Sigmoid colon (tissue), 7 donors: Measurements from ENCODE around the gene MORN4. TPM values are rescaled to one million over a fixed set of nuclear protein-coding genes. Genes with fewer than 3 reads are reported as not detected.
A peak's percentile ranks its signal among the peaks of the same experiment; 100 is the strongest.

Experiments used
- DNase-seq: peaks from one replicate; pipeline ENCODE4 v3.0.0-alpha.2; 2019
- H3K27ac ChIP-seq, 4 donors: fragments of 200-600 bp; sonication (generic); one replicate each; pipeline ENCODE4 v1.5.1; 2016 to 2019; ENCODE audit warnings: mild to moderate bottlenecking in 1 of 4
- H3K27me3 ChIP-seq, 3 donors: fragments of 200-600 bp; sonication (generic); one replicate each; pipeline ENCODE4 v1.5.1; 2019; ENCODE audit warnings: mild to moderate bottlenecking in 1 of 3
- H3K36me3 ChIP-seq, 4 donors: fragments of 200-600 bp; sonication (generic); one replicate each; pipeline ENCODE4 v1.5.1; 2016 to 2019
- H3K4me1 ChIP-seq, 4 donors: fragments of 200-600 bp; sonication (generic); one replicate each; pipeline ENCODE4 v1.5.1; 2017 to 2019
- H3K4me3 ChIP-seq, 4 donors: fragments of 200-600 bp; sonication (generic); one replicate each; pipeline ENCODE4 v1.5.1; 2017 to 2019; ENCODE audit warnings: mild to moderate bottlenecking in 2 of 4, moderate library complexity in 1 of 4
- H3K9me3 ChIP-seq, 4 donors: fragments of 200-600 bp in 3 of 4; sonication (generic) in 3 of 4; one replicate each; pipeline versions ENCODE4 v1.5.1 to v1.6.1; 2013 to 2019
- EP300 ChIP-seq, 4 donors: sonication (generic); formaldehyde crosslinking; IDR thresholded peaks; one replicate each; pipeline ENCODE4 v1.6.1; 2017; ENCODE audit warnings: antibody characterized with exemption in 4 of 4
- POLR2A ChIP-seq, 2 donors: fragments of 450-650 bp; IDR thresholded peaks; one replicate each; pipeline ENCODE4 v1.6.1; 2016; ENCODE audit warnings: antibody characterized with exemption in 2 of 2, mild to moderate bottlenecking in 2 of 2, moderate library complexity in 2 of 2
- POLR2AphosphoS5 ChIP-seq, 4 donors: sonication (generic); formaldehyde crosslinking; IDR thresholded peaks; one replicate each; pipeline ENCODE4 v1.6.1; 2017; ENCODE audit warnings: antibody characterized with exemption in 4 of 4
- WGBS, 2 donors: extraction: QIAGEN DNeasy Blood & Tissue Kit; methylation state at CpG; one replicate each; pipeline ENCODE4 v1.1.7; 2013; 5-methylcytosine and 5-hydroxymethylcytosine counted together
- intact Hi-C: fragments of 100-400 bp; cut with DNase I; formaldehyde crosslinking; loops from one replicate; pipeline ENCODE4 v1.15.1; 2023
- polyA plus RNA-seq, 3 donors: library from polyadenylated mRNA; stranded (reverse); fragments of 200-250 nt; gene quantifications; one replicate each; pipeline ENCODE4 v1.2.3, GENCODE V29; 2013
- total RNA-seq, 4 donors: library from RNA; depleted of rRNA; stranded (reverse); fragments of >200 nt; gene quantifications; one replicate each; pipeline ENCODE4 v1.1.0, GENCODE V29; 2016
- TF ChIP-seq, protein P1 (sequence below), 4 experiments: fragments of 450-650 bp in 3 of 4; fragments of 200-600 bp in 1 of 4; IDR thresholded peaks; one replicate each; pipeline ENCODE4 v1.5.1; 2016 to 2019; ENCODE audit warnings: antibody characterized with exemption in 4 of 4, mild to moderate bottlenecking in 3 of 4, moderate library complexity in 2 of 4
- donor health status: healthy with polysubstance abuse.
- donor health status: Bipolar disorder and iron deficiency.
- donor health status: healthy.

Gene MORN4
- total and polyA plus RNA-seq, 7 donors: 0.83 to 23.4 (median 2.5) TPM

DNA sequence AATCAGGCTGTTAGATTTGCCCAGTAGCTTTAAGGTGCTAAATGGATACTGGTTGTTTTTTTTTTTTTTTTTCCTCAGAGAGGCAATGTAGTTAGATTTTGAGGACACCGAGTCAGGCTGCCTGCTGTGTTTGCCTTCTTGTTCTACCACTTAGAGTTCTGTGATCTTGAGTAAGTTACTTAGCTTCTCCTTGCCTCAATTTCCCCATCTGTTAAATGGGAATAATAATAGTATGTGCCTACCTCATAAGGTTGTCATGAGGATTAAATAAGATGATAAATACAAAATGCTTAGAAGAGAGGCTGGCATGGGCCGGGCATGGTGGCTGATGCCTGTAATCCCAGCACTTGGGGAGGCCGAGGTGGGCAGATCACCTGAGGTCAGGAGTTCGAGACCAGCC is 14.6 kb downstream of the MORN4 start:
- Histone ChIP-seq H3K36me3 (peaks cover 0 to 9% (median 0%) of the 10 kb centered on the region in 4 donors), H3K4me1 (no peaks in the 10 kb centered on the region), H3K27ac (no peak overlapping the region), H3K27me3 (no peaks in the 10 kb centered on the region), H3K9me3 (no peaks in the 10 kb centered on the region), H3K4me3 (no peak overlapping the region)
- intact Hi-C loops: no loop called here
- no peak for DNase-seq
- TF ChIP-seq POLR2AphosphoS5 (IDR thresholded peaks at IDR 0.05) (no peak), EP300 (IDR thresholded peaks at IDR 0.05) (no peak), POLR2A (IDR thresholded peaks at IDR 0.05) (no peak)
- TF ChIP-seq, protein P1, sequence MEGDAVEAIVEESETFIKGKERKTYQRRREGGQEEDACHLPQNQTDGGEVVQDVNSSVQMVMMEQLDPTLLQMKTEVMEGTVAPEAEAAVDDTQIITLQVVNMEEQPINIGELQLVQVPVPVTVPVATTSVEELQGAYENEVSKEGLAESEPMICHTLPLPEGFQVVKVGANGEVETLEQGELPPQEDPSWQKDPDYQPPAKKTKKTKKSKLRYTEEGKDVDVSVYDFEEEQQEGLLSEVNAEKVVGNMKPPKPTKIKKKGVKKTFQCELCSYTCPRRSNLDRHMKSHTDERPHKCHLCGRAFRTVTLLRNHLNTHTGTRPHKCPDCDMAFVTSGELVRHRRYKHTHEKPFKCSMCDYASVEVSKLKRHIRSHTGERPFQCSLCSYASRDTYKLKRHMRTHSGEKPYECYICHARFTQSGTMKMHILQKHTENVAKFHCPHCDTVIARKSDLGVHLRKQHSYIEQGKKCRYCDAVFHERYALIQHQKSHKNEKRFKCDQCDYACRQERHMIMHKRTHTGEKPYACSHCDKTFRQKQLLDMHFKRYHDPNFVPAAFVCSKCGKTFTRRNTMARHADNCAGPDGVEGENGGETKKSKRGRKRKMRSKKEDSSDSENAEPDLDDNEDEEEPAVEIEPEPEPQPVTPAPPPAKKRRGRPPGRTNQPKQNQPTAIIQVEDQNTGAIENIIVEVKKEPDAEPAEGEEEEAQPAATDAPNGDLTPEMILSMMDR (IDR thresholded peaks at IDR 0.05): no peak
- WGBS, 2 donors: 95 to 97% methylated on average over 4 of the region's 4 CpGs

DNA sequence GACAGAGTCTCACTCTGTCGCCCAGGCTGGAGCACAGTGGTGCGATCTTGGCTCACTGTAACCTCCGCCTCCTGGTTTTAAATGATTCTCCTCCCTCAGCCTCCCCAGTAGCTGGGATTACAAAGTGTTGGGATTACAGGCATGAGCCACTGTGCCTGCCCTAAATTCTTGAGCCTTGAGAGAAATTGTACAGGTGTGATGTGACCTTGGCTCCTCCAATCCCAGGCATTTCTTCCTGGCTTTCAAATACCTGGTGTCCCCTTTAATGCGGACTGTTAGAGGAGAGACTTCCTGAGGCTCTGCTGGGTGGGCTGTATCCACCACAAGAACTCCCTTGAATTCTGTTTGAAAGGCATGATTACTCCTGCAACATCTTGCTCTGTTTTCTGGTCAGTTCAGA is 15.0 kb downstream of the MORN4 start:
- no peaks in the 10 kb centered on the region for H3K27me3 ChIP-seq
- DNase-seq: no peak
- intact Hi-C loops: no loop called here
- TF ChIP-seq EP300 (IDR thresholded peaks at IDR 0.05) (no peak), POLR2AphosphoS5 (IDR thresholded peaks at IDR 0.05) (no peak), POLR2A (IDR thresholded peaks at IDR 0.05) (no peak)
- no peak overlapping the region for H3K27ac ChIP-seq
- H3K4me3 ChIP-seq: no peak overlapping the region
- H3K9me3 ChIP-seq: no peaks in the 10 kb centered on the region
- WGBS, 2 donors: 91 to 99% methylated on average over 4 of the region's 4 CpGs
- H3K4me1 ChIP-seq: no peaks in the 10 kb centered on the region
- H3K36me3 ChIP-seq: peaks cover 0 to 9% (median 0%) of the 10 kb centered on the region in 4 donors

DNA sequence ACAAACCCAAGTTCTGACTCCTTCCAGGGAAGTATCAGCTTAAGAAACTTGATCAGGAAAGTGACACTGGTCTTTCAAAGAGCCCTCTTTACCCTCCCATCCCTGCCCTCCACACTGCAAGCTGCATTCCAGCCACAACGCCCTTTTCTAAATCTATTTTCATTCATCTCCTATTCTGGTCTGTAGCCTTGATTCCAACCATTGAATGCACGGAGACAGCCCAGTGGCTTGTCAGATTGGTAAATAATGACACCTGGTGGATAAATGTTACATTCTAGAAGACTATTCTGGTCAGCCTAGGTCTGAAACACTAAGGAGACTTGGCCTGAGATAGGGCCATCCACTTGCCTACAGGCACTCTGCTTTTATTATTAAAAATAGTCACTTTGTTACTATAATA is 20.9 kb downstream of the MORN4 start:
- Histone ChIP-seq H3K36me3 (peaks cover 0 to 9% (median 0%) of the 10 kb centered on the region in 4 donors), H3K27ac (no peak overlapping the region), H3K4me1 (peaks cover 0 to 4% (median 0%) of the 10 kb centered on the region in 4 donors), H3K27me3 (no peaks in the 10 kb centered on the region), H3K9me3 (no peaks in the 10 kb centered on the region), H3K4me3 (no peak overlapping the region)
- whole genome bisulfite sequencing, 2 donors: 45 to 55% methylated on average over 2 of the region's 2 CpGs
- intact Hi-C loops: loop anchor here (2.0 kb wide), 1 partner anchor 40 kb away; the partner anchor contains the start of gene ANKRD2
- TF ChIP-seq, protein P1 (IDR thresholded peaks at IDR 0.05): peak in 2 of 4 experiments; percentile 21 to 38
- no peak for TF ChIP-seq POLR2A (IDR thresholded peaks at IDR 0.05)
- no peak for DNase-seq

DNA sequence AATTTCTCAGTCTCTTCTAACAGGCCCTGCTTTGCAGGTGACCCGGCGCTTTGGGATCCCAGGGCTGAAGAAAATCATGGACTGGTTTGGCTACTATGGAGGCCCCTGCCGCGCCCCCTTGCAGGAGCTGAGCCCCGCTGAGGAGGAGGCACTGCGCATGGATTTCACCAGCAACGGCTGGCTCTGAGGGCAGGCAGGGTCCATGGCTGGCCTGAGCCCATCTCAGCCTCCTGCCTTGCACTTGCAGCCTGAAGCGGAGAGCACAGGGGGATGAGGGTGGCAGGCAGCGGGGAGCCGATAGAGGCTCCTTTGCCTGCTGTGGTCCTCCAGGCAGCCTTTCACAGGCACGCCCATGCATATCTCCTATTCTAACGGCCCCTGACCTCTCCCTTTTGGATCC is 21.8 kb downstream of the MORN4 start:
- TF ChIP-seq, protein P1 (IDR thresholded peaks at IDR 0.05): no peak
- TF ChIP-seq POLR2A (IDR thresholded peaks at IDR 0.05) (no peak), EP300 (IDR thresholded peaks at IDR 0.05) (no peak), POLR2AphosphoS5 (IDR thresholded peaks at IDR 0.05) (no peak)
- Histone ChIP-seq H3K4me3 (no peak overlapping the region), H3K27ac (no peak overlapping the region), H3K27me3 (no peaks in the 10 kb centered on the region), H3K9me3 (no peaks in the 10 kb centered on the region), H3K36me3 (peaks cover 0 to 9% (median 0%) of the 10 kb centered on the region in 4 donors), H3K4me1 (peaks cover 0 to 4% (median 0%) of the 10 kb centered on the region in 4 donors)
- no peak for DNase-seq
- intact Hi-C loops: no loop called here
- WGBS, 2 donors: 89% methylated on average over 12 of the region's 12 CpGs

GRCh38 chr10:97608991-97609561 is 24.2 kb downstream of the MORN4 start:
- H3K27me3 ChIP-seq: no peaks in the 10 kb centered on the region
- WGBS, 2 donors: 86% methylated on average over 13 of the region's 13 CpGs
- H3K36me3 ChIP-seq: no peaks in the 10 kb centered on the region
- H3K27ac ChIP-seq: peak overlapping the region in 1 of 4 donors; percentile 38
- peaks cover 0 to 4% (median 0%) of the 10 kb centered on the region in 4 donors for H3K4me1 ChIP-seq
- TF ChIP-seq POLR2AphosphoS5 (IDR thresholded peaks at IDR 0.05) (no peak), POLR2A (IDR thresholded peaks at IDR 0.05) (no peak), EP300 (IDR thresholded peaks at IDR 0.05) (no peak)
- TF ChIP-seq, protein P1 (IDR thresholded peaks at IDR 0.05): no peak
- no peaks in the 10 kb centered on the region for H3K9me3 ChIP-seq
- H3K4me3 ChIP-seq: no peak overlapping the region
- no peak for DNase-seq
- intact Hi-C loops: no loop called here
